HCT116 (cell line): ENCODE measurements around the gene CFAP61.

ENCODE experiments used
- YY1 ChIP-seq: IDR thresholded peaks from 2 replicates; pipeline ENCODE4 v1.6.1; 2011; ENCODE audit warnings: low read length, low read depth, moderate library complexity, mild to moderate bottlenecking; ENCODE audit not compliant: insufficient replicate concordance; ENCODE audit errors: extremely low read depth
- TF ChIP-seq, protein P1 (sequence below), 3 experiments: fragments of 200-600 bp in 1 of 3; sonication (generic) in 1 of 3; IDR thresholded peaks in 2 of 3; conservative IDR thresholded peaks in 1 of 3; 2 replicates each; pipeline ENCODE4 v1.5.1; 2012 to 2017; ENCODE audit warnings: low read depth in 2 of 3, low read length in 2 of 3, antibody characterized with exemption in 1 of 3, borderline replicate concordance in 1 of 3, control low read depth in 1 of 3, mild to moderate bottlenecking in 1 of 3, mixed read lengths in 1 of 3, mixed run types in 1 of 3, moderate library complexity in 1 of 3; ENCODE audit not compliant: insufficient read depth in 1 of 3

DNA sequence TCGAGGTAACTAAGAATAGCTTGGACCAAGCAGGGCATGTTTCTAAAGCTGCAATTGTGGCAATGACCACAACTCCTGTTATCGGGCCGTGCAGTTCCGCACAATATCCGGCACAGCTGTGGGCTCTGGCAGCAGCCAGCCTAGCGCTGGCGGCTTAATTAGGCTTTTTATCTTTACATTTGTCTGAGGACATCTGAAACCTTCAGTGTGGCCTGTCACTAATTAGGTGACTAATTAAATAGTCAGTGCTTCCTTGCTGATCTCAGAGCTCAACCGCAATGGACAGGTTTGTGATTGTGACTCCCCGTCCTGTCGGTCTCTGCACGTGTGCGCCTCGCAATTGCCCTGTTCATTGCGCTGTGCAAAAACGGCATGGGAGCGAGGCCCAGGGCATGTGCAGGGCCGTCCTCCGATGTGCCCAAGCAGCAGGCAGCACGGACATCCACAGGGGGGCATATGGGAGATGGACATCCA lies 180.7 kb downstream of the CFAP61 start:
- TF ChIP-seq YY1, result no peak
- TF ChIP-seq, protein P1, sequence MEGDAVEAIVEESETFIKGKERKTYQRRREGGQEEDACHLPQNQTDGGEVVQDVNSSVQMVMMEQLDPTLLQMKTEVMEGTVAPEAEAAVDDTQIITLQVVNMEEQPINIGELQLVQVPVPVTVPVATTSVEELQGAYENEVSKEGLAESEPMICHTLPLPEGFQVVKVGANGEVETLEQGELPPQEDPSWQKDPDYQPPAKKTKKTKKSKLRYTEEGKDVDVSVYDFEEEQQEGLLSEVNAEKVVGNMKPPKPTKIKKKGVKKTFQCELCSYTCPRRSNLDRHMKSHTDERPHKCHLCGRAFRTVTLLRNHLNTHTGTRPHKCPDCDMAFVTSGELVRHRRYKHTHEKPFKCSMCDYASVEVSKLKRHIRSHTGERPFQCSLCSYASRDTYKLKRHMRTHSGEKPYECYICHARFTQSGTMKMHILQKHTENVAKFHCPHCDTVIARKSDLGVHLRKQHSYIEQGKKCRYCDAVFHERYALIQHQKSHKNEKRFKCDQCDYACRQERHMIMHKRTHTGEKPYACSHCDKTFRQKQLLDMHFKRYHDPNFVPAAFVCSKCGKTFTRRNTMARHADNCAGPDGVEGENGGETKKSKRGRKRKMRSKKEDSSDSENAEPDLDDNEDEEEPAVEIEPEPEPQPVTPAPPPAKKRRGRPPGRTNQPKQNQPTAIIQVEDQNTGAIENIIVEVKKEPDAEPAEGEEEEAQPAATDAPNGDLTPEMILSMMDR (IDR thresholded peaks at IDR 0.05 in 2 of 3, conservative IDR thresholded peaks at IDR 0.05 in 1 of 3; ENCODE audit: borderline replicate concordance in 1 of 3, insufficient read depth in 1 of 3, low read depth in 2 of 3, low read length in 2 of 3), result no peak
